Measurements from ENCODE around the gene PAPLN.

Gene PAPLN

DNA sequence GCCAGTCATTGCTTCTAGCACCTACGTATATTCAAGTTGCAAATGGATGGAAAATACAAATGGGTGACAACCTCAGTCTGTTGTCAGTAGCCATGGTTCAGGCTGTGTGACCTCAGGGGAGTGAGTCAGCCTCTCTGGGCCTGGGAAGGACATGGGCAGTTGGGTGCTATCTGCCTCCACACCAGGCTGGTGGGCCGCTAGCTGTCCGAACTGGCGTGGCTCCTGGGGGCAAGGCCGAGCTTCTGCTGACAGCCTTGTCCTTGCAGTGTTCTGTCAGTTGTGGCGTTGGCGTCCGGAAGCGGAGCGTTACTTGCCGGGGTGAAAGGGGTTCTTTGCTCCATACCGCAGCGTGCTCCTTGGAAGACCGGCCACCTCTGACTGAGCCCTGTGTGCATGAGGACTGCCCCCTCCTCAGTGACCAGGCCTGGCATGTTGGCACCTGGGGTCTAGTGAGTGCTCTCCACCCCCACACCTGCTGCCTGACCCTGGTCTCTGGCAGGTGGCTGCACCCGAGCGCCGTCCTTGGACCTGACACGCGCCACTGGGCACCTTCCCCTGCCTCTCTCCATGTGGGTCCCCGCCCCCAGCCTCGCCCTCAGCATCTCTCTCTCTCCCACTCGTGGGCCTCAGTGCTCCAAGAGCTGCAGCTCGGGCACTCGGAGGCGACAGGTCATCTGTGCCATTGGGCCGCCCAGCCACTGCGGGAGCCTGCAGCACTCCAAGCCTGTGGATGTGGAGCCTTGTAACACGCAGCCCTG lies 17.1 kb downstream of the PAPLN start:
- Histone ChIP-seq H3K36me3 (ENCODE audit: control insufficient read depth, insufficient read depth, low read length, severe bottlenecking) (no peaks in the 10 kb centered on the region), H3K9me3 (ENCODE audit: control insufficient read depth, low read length) (no peaks in the 10 kb centered on the region), H3K9ac (ENCODE audit: low read length) (no peak overlapping the region), H3K27me3 (replicated peaks; ENCODE audit: control insufficient read depth, insufficient read depth, low read length) (no peaks in the 10 kb centered on the region), H3K4me1 (ENCODE audit: control insufficient read depth, insufficient read depth, low read length) (no peaks in the 10 kb centered on the region), H3K4me3 (ENCODE audit: low read length) (no peak overlapping the region)
- no peak for DNase-seq (ENCODE audit: low read depth)

DNA sequence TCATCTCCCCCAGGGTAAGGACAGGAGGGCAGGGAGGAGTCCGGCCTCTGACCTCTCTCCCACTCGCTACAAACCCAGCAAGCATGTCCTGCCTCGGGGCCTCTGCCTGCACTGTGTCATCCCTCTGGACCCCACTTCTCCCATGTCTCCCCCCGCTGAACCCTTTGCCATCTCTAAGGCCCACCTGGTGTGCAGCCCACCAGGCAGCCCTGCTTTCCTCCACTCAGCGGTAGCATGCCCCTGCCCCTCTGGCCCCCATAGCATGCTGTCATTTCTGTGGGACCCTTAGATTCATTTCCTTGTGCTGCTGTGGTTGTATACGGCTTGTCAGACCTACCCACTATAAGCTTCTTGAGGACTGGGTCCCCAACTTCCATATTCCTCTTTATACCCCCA lies 17.7 kb downstream of the PAPLN start:
- Histone ChIP-seq H3K9ac (ENCODE audit: low read length) (no peak overlapping the region), H3K9me3 (ENCODE audit: control insufficient read depth, low read length) (no peaks in the 10 kb centered on the region), H3K27me3 (replicated peaks; ENCODE audit: control insufficient read depth, insufficient read depth, low read length) (no peaks in the 10 kb centered on the region), H3K4me1 (ENCODE audit: control insufficient read depth, insufficient read depth, low read length) (no peaks in the 10 kb centered on the region), H3K36me3 (ENCODE audit: control insufficient read depth, insufficient read depth, low read length, severe bottlenecking) (no peaks in the 10 kb centered on the region), H3K4me3 (ENCODE audit: low read length) (no peak overlapping the region)
- DNase-seq (ENCODE audit: low read depth), result no peak

DNA sequence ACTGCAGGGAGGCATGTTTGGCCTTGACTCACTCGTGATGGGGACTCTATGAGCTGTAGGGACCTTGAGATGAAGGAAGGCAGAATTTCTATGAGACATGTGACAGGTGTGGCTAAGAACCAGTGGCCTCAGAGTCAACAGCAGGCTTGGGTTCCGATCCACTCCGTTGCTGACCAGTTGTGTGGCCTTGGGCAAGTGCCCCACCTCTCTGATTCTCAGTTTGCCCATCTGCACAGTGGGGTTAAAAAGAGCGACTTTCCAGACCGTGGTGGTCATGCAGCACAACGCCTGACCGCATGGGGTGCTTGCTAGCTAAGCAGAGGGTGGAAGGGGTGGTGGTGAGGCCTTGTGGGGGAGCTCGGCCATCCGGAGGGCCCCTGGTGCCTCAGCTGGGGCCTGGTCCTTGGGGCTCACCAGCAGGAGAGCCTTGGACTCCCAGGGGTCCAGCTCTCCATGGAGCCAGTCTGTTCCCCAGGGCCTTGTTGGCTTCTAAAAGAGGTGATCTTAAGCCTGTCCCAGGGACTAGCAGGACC lies 18.5 kb downstream of the PAPLN start:
- DNase-seq (ENCODE audit: low read depth), result no peak
- no peaks in the 10 kb centered on the region for H3K4me1 ChIP-seq (ENCODE audit: control insufficient read depth, insufficient read depth, low read length)
- H3K9ac ChIP-seq (ENCODE audit: low read length), result no peak overlapping the region
- H3K27me3 ChIP-seq (replicated peaks; ENCODE audit: control insufficient read depth, insufficient read depth, low read length), result no peaks in the 10 kb centered on the region
- no peak overlapping the region for H3K4me3 ChIP-seq (ENCODE audit: low read length)
- H3K36me3 ChIP-seq (ENCODE audit: control insufficient read depth, insufficient read depth, low read length, severe bottlenecking), result no peaks in the 10 kb centered on the region
- no peaks in the 10 kb centered on the region for H3K9me3 ChIP-seq (ENCODE audit: control insufficient read depth, low read length)

DNA sequence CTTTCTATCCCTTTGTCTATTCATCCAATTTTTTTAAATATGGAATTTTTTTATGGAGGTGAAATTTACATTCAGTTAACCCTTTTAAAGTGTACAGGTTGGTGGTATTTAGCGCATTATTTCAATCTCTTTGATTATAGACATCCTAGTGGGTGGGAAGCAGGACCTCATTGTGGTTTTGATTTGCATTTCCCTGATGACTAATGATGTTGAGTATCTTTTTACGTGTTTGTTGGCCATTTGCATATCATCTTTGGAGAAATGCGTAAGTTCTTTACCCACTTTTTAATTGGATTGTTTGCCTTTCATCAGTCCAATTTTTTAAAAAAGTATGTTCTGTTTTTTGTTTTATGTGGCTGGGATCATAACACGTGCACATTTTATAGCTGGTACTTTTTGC lies 20.8 kb downstream of the PAPLN start:
- H3K9ac ChIP-seq (ENCODE audit: low read length), result no peak overlapping the region
- H3K9me3 ChIP-seq (ENCODE audit: control insufficient read depth, low read length), result no peaks in the 10 kb centered on the region
- H3K4me3 ChIP-seq (ENCODE audit: low read length), result no peak overlapping the region
- no peaks in the 10 kb centered on the region for H3K27me3 ChIP-seq (replicated peaks; ENCODE audit: control insufficient read depth, insufficient read depth, low read length)
- no peak for DNase-seq (ENCODE audit: low read depth)
- H3K4me1 ChIP-seq (ENCODE audit: control insufficient read depth, insufficient read depth, low read length), result no peaks in the 10 kb centered on the region
- no peaks in the 10 kb centered on the region for H3K36me3 ChIP-seq (ENCODE audit: control insufficient read depth, insufficient read depth, low read length, severe bottlenecking)

- no peak for DNase-seq (ENCODE audit: low read depth)
- H3K27me3 ChIP-seq (replicated peaks; ENCODE audit: control insufficient read depth, insufficient read depth, low read length), result no peaks in the 10 kb centered on the region
- no peaks in the 10 kb centered on the region for H3K4me1 ChIP-seq (ENCODE audit: control insufficient read depth, insufficient read depth, low read length)
- H3K36me3 ChIP-seq (ENCODE audit: control insufficient read depth, insufficient read depth, low read length, severe bottlenecking), result no peaks in the 10 kb centered on the region
- no peaks in the 10 kb centered on the region for H3K9me3 ChIP-seq (ENCODE audit: control insufficient read depth, low read length)
- H3K4me3 ChIP-seq (ENCODE audit: low read length), result no peak overlapping the region
- H3K9ac ChIP-seq (ENCODE audit: low read length), result no peak overlapping the region
These were observed 21.7 kb downstream of the PAPLN start for GRCh38 chr14:73258845-73259611.

DNA sequence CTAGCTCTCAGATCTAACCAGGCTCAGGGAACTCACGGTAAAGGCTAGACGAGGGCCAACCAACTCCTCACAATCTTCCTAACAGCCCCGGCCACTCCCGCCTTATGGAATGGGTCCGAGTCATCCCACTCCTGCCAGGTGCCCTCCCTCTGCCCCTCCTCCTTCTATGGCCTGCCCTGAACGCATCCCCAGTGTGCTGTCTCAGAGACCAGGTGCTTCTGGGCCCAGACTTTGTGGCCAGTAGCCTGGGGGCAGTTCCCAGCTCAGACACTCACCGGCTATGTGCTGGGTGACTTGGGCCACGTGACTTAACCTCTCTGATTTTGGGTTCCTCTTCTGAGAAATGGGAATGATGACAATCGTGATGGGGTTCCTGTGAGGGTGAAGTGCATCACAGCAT lies 22.5 kb downstream of the PAPLN start:
- Histone ChIP-seq H3K27me3 (replicated peaks; ENCODE audit: control insufficient read depth, insufficient read depth, low read length) (no peaks in the 10 kb centered on the region), H3K9me3 (ENCODE audit: control insufficient read depth, low read length) (no peaks in the 10 kb centered on the region), H3K4me3 (ENCODE audit: low read length) (no peak overlapping the region), H3K4me1 (ENCODE audit: control insufficient read depth, insufficient read depth, low read length) (no peaks in the 10 kb centered on the region), H3K9ac (ENCODE audit: low read length) (no peak overlapping the region), H3K36me3 (ENCODE audit: control insufficient read depth, insufficient read depth, low read length, severe bottlenecking) (no peaks in the 10 kb centered on the region)
- no peak for DNase-seq (ENCODE audit: low read depth)

GRCh38 chr14:73260574-73260973 lies 23.3 kb downstream of the PAPLN start:
- H3K4me1 ChIP-seq (ENCODE audit: control insufficient read depth, insufficient read depth, low read length), result no peaks in the 10 kb centered on the region
- DNase-seq (ENCODE audit: low read depth), result no peak
- no peak overlapping the region for H3K9ac ChIP-seq (ENCODE audit: low read length)
- no peaks in the 10 kb centered on the region for H3K36me3 ChIP-seq (ENCODE audit: control insufficient read depth, insufficient read depth, low read length, severe bottlenecking)
- H3K9me3 ChIP-seq (ENCODE audit: control insufficient read depth, low read length), result no peaks in the 10 kb centered on the region
- no peaks in the 10 kb centered on the region for H3K27me3 ChIP-seq (replicated peaks; ENCODE audit: control insufficient read depth, insufficient read depth, low read length)
- H3K4me3 ChIP-seq (ENCODE audit: low read length), result no peak overlapping the region

GRCh38 chr14:73261075-73261474 lies 23.8 kb downstream of the PAPLN start:
- no peak overlapping the region for H3K4me3 ChIP-seq (ENCODE audit: low read length)
- no peaks in the 10 kb centered on the region for H3K9me3 ChIP-seq (ENCODE audit: control insufficient read depth, low read length)
- no peak for DNase-seq (ENCODE audit: low read depth)
- no peaks in the 10 kb centered on the region for H3K4me1 ChIP-seq (ENCODE audit: control insufficient read depth, insufficient read depth, low read length)
- no peaks in the 10 kb centered on the region for H3K36me3 ChIP-seq (ENCODE audit: control insufficient read depth, insufficient read depth, low read length, severe bottlenecking)
- no peak overlapping the region for H3K9ac ChIP-seq (ENCODE audit: low read length)
- H3K27me3 ChIP-seq (replicated peaks; ENCODE audit: control insufficient read depth, insufficient read depth, low read length), result no peaks in the 10 kb centered on the region

GRCh38 chr14:73261520-73262426 lies 24.5 kb downstream of the PAPLN start:
- no peaks in the 10 kb centered on the region for H3K27me3 ChIP-seq (replicated peaks; ENCODE audit: control insufficient read depth, insufficient read depth, low read length)
- H3K36me3 ChIP-seq (ENCODE audit: control insufficient read depth, insufficient read depth, low read length, severe bottlenecking), result no peaks in the 10 kb centered on the region
- no peaks in the 10 kb centered on the region for H3K4me1 ChIP-seq (ENCODE audit: control insufficient read depth, insufficient read depth, low read length)
- no peaks in the 10 kb centered on the region for H3K9me3 ChIP-seq (ENCODE audit: control insufficient read depth, low read length)
- DNase-seq (ENCODE audit: low read depth), result no peak
- no peak overlapping the region for H3K9ac ChIP-seq (ENCODE audit: low read length)
- H3K4me3 ChIP-seq (ENCODE audit: low read length), result no peak overlapping the region

DNA sequence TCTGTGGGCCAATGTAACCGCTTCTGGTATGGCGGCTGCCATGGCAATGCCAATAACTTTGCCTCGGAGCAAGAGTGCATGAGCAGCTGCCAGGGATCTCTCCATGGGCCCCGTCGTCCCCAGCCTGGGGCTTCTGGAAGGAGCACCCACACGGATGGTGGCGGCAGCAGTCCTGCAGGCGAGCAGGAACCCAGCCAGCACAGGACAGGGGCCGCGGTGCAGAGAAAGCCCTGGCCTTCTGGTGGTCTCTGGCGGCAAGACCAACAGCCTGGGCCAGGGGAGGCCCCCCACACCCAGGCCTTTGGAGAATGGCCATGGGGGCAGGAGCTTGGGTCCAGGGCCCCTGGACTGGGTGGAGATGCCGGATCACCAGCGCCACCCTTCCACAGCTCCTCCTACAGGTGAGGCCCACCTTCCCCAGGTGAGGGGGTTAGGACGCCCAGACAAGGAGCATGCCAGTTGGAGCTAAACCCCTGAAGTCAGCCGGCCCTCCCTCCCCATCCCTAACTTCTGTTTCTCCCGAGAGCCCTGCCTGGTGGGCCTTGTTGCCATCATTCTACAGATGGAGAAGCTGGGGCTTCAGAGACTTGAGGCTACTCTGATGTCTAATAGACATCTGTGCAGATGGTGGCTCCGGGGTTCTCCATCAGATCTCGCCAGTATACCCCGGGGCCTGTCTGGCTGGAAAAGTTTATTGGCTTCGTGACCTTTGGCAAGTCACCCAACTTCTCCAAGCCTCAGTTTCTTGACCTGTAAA lies 25.3 kb downstream of the PAPLN start:
- no peaks in the 10 kb centered on the region for H3K27me3 ChIP-seq (replicated peaks; ENCODE audit: control insufficient read depth, insufficient read depth, low read length)
- H3K9me3 ChIP-seq (ENCODE audit: control insufficient read depth, low read length), result no peaks in the 10 kb centered on the region
- no peak overlapping the region for H3K4me3 ChIP-seq (ENCODE audit: low read length)
- no peak for DNase-seq (ENCODE audit: low read depth)
- no peaks in the 10 kb centered on the region for H3K36me3 ChIP-seq (ENCODE audit: control insufficient read depth, insufficient read depth, low read length, severe bottlenecking)
- no peak overlapping the region for H3K9ac ChIP-seq (ENCODE audit: low read length)
- no peaks in the 10 kb centered on the region for H3K4me1 ChIP-seq (ENCODE audit: control insufficient read depth, insufficient read depth, low read length)

All from adipocyte (in vitro differentiated cells).